Stimulated activated CD4-positive, alpha-beta T cell treated with anti-CD3 and anti-CD28 coated beads, Interleukin-12 subunit alpha, Interleukin-12 subunit beta, amount 100 ng/mL, for 48 hours (primary cell): Measurements from ENCODE around the gene NXPE2.
"Not testable (repeated sequence)": the region's sequence is repeated elsewhere in the genome, so short reads cannot be mapped to it uniquely, and the experiment has no call there.

Source experiments
- DNase-seq, 3 donors: peaks; one replicate each; pipeline ENCODE4 v3.0.0-alpha.2; 2020; ENCODE audit warnings: low read depth in 2 of 3, low spot score in 1 of 3

The NXPE2 gene

DNA sequence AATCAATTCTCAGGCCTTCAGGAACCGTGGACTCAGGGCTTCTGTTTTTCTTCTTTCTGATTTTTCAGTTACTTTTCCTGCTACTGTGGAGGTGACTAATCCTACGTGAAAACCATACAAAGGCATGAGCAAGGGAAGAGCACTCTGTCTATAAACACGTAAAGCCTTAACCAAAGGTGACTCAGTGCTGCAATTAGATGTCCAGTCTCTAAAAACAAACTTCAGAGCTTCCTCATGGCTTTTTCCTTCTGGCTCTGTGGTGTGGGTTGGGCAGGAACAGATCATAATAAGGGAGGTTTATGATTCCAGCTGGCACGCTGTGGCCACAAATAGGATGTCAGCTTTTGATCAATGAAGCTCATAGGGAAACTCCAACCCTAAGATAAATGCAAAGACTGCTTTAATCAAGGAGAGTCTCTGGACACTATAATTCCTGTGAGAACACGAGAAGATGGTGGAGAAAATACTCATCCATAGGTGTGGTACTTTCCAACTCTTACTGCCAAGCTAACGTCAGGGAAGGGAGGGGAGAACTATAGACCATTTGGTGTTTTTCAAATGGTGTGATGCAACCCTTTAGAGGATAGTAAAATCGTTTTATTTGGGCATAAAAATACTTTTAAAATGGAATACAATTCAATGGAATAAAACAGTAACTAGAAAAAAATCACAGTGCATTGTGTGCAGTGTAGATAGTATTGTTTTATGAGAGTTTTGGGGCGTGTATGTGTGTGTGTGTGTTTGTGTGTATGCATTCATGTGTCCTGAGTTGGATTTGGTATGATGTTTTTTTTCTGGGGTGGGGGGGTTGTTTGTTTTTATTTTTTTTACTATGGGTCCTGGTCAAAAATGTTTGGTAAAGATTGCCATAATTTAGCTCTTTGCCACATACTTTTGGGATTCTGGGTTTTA lies at the start of gene NXPE2:
Gene NXPE2 (plus strand): TSS at position 403 of the 912 bp plus-strand sequence. CDS start 49 bp downstream, at position 452.
- DNase-seq: no peak

DNA sequence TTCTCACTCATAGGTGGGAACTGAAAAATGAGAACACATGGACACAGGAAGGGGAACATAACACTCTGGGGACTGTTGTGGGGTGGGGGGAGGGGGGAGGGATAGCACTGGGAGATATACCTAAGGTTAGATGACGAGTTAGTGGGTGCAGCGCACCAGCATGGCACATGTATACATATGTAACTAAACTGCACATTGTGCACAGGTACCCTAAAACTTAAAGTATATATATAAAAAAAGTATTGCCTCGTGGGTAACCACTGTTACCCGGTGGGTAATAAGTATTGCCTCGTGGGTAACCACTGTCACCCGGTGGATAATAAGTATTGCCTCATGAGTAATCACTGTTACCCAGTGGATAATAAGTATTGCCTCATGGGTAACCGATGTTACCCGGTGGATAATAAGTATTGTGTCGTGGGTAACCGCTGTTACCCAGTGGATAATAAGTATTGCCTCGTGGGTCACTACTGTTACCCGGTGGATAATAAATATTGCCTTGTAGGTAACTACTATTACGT lies 46.8 kb upstream of the NXPE2 start:
- not testable (repeated sequence) for DNase-seq

DNA sequence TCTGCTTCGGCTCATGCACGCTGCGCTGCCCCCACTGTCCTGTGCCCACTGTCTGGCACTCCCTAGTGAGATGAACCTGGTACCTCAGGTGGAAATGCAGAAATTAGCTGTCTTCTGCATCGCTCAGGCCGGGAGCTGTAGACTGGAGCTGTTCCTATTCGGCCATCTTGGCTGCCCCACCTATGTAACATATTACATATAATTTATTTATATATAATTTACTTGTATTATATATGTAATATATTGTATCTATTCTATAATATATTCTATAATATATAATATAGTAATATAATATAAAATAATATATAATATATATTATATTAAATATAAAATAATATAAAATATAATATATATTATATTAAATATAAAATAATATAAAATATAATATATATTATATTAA lies 38.9 kb upstream of the NXPE2 start:
- DNase-seq: not testable (repeated sequence)

DNA sequence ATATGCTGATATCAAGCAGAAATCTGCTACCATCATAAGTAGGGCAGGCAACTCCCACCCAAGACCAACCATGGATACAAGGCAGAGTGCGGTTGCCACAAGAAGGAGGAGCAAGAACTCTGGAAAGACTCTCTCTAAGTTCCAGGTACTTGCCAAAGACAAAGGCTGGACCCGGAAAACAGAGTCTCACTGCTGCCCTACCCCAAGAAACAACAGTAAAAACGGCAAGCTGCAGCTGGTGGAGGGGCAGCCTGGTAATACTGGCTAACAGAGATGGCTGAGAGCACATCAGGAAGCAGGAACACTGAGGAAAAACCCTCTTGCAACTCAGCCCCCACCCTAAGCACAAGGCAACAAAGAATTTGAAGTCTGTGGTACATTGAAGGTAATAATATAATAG lies 27.7 kb upstream of the NXPE2 start:
- no peak for DNase-seq

DNA sequence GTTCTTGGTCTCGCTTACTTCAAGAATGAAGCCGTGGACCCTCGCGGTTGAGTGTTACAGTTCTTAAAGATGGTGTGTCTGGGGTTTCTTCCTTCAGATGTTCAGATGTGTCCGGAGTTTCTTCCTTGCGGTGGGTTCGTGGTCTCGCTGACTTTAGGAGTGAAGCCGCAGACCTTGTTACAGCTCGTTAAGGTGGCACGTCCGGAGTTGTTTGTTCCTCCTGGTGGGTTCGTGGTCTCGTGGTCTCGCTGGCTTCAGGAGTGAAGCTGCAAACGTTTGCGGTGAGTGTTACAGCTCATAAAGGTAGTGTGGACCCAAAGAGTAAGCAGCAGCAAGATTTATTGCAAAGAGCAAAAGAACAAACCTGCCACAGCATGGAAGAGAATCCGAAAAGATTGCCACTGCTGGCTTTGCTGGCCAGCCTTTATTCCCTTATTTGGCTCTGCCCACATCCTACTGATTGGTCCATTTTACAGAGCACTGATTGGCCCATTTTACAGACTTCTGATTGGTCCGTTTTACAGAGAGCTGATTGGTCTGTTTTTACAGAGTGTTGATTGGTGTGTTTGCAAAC lies 27.1 kb upstream of the NXPE2 start:
- no peak for DNase-seq

DNA sequence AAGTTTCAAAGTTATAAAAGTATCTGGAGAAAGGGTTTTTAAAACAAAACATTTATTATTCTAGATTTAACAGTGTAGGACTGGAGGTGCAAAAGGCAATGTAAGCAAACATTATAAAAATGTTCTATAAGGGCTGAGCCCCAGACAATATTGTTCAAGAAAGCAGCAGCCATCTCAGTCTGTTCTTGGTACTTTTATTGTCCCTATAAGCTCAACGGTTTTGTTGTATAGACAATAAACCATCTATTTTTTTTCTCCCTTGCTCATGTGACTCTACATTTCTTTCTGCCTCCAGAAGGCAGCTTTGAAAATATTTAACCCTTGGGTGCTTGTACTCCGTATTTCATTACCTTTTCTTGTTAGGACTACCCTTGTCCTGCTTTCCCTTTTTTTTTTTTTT lies 25.2 kb upstream of the NXPE2 start:
- no peak for DNase-seq

DNA sequence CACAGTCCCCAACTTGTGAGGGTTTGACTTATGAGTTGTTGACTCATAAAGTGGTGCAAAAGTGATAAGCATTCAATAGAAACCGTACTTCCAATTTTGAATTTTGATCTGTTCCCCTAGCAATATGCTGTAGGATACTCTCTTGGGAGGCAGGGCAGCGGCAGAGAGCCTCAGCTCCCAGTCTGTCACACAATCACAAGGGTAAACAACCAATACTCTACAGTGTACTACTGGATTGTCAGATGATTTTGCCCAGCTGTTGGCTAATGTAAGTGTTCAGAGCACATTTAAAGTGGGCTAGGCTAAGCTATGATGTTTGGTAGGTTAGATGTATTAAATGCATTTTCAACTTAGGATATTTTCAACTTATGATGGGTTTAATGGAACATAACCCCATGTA lies 13.7 kb upstream of the NXPE2 start:
- no peak for DNase-seq

DNA sequence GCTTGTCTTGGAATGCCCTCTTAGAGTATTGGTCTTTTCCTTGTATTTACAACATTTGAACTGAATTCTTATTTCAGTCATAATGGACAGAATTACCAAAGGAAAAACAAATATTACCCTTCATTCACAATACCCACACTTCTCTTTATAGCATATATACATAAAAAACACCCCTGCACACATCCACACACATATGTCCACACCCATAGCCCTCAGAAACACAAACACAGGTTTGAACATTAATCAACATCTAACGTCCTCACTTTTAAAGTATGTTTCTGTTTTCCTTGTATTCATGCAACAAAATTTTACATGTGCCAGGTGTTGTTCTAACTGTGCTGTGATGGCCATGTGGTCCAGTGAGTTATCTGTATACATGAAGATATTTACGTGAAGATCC lies 11.6 kb upstream of the NXPE2 start:
- DNase-seq: no peak

DNA sequence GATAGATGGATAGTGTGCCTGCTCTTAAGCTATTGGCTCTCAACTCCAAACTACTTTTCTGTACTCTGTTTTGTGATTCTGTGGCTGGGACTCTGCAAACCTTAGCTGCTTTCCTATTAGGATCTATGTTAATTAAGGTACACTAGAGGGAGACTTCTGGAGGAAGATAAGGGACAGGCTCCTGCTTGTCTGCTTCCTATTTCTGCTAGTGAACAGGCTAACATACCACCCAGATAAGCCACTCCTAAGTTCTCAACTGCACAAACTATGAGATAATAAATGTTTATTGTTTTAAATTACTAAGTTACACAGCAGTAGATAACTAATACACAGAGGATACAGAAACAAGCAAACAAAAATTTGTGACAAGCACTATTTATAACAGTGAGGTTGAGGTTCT lies 10.2 kb upstream of the NXPE2 start:
- DNase-seq: no peak

DNA sequence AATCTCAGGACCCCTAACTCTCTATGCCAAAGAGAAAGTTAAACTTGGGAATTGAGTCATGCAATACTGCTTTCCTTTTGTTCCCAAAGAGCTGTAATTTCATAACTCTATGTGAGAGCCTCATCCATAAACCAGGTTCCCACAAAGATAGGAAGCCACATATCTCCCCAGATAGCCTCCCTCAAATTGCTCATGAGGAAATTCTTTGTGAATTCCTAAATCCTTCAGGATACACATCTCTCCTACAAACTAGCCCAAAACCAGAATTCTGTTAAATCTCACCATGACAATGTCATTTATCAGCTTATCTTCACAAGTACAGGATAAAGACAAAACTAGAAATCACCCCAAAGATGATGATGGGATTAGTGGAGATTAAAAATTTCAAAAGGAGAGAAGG lies 4.7 kb upstream of the NXPE2 start:
- DNase-seq: no peak

DNA sequence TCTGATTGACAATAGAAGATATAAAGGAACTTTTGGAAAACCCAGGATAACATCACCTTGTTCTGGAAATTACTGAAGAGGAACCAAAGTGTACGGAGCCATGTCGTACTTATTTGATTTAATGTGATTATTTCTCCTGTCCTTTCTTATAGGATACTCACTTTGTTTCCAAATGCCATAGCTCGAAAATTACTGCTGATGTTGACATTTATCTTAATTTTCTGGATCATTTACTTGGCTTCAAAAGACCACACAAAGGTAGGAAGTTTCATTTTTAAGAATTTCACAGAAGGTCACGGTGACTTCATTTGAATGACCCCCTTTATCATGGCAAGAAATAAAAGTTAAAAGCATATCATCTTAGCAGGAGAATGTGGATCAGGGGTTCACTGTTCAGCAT lies 1.2 kb downstream of the NXPE2 start:
- no peak for DNase-seq

DNA sequence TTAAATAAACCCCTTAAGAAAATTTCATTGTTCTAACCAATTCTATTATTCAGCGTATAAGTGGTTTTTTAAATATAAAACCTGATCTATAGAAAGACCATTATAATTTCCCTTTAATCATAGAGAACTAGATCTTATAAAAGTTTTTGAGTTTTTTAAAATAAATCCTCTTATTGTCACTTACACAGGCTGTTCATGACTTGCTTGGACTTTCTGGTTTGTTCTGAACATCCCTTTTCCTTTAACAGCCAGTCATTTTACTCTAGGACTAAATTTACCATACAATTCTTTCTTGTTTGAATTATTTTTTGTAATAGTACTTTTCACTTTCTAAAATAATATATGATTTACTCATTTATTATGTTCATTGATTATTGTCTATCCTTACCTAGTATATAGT lies 4.7 kb downstream of the NXPE2 start:
- DNase-seq: no peak

DNA sequence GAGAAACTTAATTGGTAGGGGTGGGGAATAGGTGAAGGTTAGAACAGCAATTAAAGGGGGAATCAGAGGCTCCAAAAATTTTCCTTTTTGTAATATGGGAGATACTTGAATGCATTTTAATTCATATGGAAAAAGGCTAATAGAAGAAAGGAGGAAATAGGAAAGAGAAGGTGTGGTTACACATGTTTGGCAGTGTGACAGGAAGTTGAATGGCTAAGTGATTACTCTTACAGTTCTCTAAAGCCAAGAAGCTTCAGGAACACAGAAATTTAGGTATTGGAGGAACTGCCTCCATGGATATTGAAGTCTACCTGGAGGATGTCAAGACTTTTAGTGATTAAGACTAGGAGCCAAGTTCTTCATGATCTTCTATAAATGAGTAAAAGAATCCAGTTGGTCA lies 6.3 kb downstream of the NXPE2 start:
- DNase-seq: no peak

DNA sequence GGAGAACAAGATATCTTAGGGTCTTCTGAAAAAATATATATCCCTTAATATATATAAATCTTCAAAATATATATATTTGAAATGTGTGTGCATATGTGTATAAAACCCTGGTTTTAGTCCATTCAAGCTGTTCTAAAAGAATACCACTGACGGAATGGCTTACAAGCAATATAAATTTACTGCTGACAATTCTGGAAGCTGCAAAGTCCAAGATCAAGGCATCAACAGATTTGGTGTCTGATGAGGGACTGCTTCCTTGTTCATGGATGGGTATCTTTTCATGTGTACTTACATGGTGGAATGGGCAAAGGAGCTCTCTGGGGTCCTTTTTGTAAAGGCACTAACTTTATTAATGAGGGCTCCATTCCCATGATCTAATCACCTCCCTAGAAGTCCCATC lies 6.8 kb downstream of the NXPE2 start:
- DNase-seq: no peak

DNA sequence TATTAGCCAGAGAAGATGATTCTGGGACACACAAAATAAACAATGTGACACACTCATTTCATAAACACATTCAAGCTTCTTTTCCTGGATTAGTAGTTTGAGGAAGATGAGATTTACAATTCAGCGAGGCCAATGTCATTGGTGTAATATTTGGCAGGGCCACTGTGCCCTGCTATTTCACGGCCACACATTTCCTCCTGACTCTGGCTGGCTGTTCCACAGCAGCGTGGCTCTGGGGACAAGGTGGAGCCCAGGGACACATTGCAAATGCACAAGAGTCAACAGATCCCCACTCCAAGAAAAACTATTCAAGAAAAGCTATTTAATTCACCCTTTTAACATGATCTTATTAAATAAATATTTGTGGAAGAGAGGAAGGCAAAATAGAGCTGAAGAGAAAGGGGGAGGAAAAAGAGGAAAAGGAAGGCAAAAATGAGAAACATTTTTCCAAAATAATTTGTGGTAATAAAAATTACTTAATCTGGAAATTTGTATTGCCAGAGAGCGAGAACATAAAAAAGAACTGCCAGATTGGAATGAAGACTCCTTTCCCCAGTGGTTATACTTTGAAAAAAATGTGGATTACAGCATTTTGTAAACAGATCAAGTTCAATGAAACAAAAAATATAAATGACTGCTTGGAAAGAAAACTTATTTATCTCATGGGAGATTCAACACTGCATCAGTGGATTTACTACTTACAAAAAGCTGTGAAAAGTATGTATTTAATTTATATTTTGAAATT lies 27.1 kb downstream of the NXPE2 start:
- DNase-seq: no peak

DNA sequence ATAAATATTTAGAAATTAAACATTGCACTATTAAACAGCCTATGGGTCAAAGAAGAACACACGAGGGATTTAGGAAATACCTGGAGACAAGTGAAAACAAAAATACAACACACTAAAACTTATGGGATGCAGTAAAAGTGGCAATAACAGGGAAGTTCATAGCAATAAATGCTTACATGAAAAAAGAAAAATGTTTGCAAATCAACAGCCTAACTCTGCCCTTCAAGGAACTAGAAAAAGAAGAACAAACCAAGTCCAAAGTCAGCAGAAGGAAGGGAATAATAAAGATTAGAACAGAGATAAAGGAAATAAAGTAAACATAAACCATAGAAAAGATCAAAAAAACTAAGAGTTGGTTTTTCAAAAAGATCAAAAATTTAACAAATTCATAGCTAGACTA lies 31.6 kb downstream of the NXPE2 start:
- DNase-seq: no peak

DNA sequence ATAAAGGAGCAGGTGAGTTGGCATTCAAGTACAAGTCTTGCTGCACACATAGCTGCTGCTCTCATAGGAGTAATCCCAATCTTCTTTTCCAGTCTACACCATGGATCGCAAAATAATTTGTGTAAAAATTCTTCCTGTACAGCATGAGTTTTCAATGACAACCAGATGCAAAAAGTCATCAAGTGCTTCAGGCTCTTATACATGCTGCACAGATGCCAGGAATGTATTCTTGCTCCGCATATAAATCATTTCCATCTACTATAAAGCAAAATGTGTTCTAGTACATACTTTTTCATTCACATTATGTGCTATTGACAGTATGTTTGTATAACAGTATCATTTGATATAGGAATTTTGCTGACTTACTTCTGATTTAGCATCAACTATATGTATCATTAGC lies 35.4 kb downstream of the NXPE2 start:
- DNase-seq: no peak

DNA sequence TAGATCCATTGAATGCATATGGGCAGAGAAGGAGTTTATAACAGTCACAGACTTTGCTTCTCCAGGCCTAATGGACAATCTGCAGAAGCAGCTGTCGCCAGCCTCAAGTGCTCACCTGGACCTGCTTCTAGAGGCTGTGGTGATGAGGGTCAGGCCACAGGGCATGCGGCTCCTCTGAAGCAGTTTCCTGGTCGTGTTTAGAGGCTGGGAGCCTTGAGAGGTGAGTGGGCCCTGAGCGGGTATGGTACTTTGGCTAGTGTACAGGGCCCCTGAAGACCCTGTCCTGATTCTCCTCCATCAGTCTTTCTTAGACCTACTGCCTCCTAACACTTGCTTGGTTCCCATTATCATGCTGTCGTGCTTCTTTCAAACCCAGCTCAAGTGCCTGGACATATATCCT lies 41.2 kb downstream of the NXPE2 start:
- DNase-seq: no peak

DNA sequence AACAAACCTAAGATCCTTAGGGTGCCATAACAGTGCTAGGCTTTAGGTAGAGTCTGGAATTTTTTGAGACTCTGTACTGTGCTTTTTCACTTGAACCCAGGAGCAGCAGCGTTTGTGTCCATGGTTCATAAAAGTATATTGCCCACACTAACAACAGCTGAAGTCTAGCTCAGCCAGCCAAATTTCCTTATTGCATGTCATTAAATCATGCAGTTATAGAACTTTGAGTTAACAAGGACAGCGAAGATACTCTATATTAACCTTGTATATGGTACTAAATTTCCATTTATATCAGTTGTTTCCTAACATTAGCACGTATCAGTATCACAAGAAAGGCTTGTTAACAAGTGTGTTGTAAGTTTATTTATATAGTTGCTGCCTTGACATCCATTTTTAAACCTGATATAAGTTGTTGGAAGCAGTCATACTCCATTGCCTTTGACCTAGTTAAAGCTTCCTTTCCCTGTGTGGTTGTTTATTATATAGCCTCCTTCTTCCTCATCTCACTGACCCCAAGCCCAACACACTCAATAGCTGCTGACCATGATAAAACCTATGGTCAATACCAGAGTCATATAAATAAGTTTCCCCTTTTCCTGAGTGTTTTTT lies 46.7 kb downstream of the NXPE2 start:
- no peak for DNase-seq

DNA sequence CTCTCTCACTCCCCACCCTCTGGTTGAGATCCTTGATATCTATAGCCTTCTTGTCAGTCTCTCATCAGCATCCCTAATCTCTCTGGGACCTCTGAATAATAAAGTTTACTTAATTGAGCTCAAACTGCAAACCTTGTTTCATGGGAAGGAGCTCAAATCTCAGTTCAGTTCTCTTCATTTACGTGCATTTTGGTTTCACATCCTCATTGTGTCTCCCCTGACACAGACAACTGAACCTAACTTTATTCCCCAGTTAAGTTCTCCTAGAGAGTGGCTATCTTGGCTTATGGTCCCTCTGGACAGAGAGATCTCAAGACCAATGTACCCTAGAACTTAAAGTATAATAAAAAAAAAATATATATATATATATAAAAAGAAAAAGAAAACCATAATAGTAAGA lies 47.3 kb downstream of the NXPE2 start:
- no peak for DNase-seq

DNA sequence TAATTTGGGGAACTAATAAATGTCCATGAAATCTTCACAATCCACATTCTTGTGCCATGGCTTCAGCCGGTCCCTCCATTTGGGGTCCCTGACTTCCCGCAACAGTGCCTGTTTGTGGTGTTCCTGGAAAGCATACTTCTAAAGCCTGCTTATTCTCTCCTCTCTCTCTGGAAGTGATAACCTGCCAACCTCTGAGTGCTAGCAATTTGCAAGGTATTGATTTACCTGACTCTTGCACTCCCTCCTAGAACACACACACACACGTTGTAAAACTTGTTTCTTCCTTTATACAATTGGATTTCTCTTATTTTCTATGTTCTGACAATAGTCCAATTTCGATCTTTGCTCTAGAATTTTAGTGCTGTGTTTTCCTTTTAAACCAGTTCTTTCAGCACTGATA lies 58.5 kb downstream of the NXPE2 start:
- DNase-seq: no peak
